Activated CD4-positive, alpha-beta T cell treated with anti-CD3 and anti-CD28 coated beads, Interleukin-2, amount 10 ng/mL, durations not matched to agents 7 days and 5 days (primary cell): ENCODE measurements around the gene STK38. TPM values are rescaled to one million over a fixed set of nuclear protein-coding genes. Genes with fewer than 3 reads are reported as not detected.
"Not testable (repeated sequence)": the region's sequence is repeated elsewhere in the genome, so short reads cannot be mapped to it uniquely, and the experiment has no call there.

Experiments used
- CTCF ChIA-PET: fragments of 350-600 bp; sonication (Branson Sonifier 250); formaldehyde crosslinking; loops from one replicate; lab custom pipeline; 2021; ENCODE audit warnings: antibody characterized with exemption; lab: Charles Lee
- POLR2A ChIA-PET: fragments of 350-600 bp; sonication (Branson Sonifier 250); formaldehyde crosslinking; loops from one replicate; lab custom pipeline; 2021; ENCODE audit warnings: antibody characterized with exemption; lab: Charles Lee
- DNase-seq: peaks from one replicate; pipeline ENCODE4 v3.0.0-alpha.2; 2020
- H3K27ac Mint-ChIP-seq: one replicate; pipeline ENCODE4 v1.8.0; 2021; ENCODE audit warnings: mild to moderate bottlenecking, moderate library complexity, mixed read lengths
- H3K27me3 Mint-ChIP-seq: one replicate; pipeline ENCODE4 v1.8.0; 2021; ENCODE audit warnings: mixed read lengths
- H3K36me3 Mint-ChIP-seq: one replicate; pipeline ENCODE4 v1.8.0; 2021; ENCODE audit warnings: low read depth, mixed read lengths
- H3K4me1 Mint-ChIP-seq: one replicate; pipeline ENCODE4 v1.8.0; 2021; ENCODE audit warnings: mixed read lengths
- H3K4me3 Mint-ChIP-seq: one replicate; pipeline ENCODE4 v1.8.0; 2021; ENCODE audit warnings: mild to moderate bottlenecking, moderate library complexity, mixed read lengths
- H3K9me3 Mint-ChIP-seq: one replicate; pipeline ENCODE4 v1.8.0; 2021; ENCODE audit warnings: mixed read lengths
- total RNA-seq, 2 experiments: library from RNA; stranded (reverse); gene quantifications; one replicate each; pipeline ENCODE4 v1.2.3, GENCODE V29; 2021

The STK38 gene
- total RNA-seq, 2 experiments from 2014 or later, result 99.1 to 114 TPM

DNA sequence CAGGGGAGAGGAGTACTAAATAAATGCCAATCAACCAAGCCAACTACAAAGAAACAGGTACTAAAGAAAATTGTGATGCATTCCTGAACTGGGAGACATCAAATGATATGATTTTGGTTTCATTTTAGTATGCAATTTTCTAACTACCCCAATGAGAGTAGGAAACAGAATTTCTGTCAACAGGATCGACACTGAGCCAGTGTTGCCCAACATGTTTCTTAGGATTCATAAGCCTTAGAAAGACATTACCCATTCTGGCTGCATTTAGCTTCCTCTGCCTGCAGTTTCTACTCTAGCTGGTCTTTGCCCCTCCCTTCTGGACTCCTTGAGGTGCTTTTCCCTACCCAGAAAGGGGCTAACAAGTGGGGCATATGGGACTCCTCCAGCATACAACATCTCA lies 54.7 kb downstream of the STK38 start:
- Mint-ChIP-seq H3K27me3 (no peaks in the 10 kb centered on the region), H3K9me3 (no peaks in the 10 kb centered on the region), H3K27ac (no peak overlapping the region), H3K36me3 (peaks cover 77% of the 10 kb centered on the region), H3K4me1 (peaks cover 20% of the 10 kb centered on the region), H3K4me3 (no peak overlapping the region)
- no peak for DNase-seq
- ChIA-PET CTCF (interaction anchor here (1.6 kb wide), 1 partner anchor 34 kb away, joined by 4 read pairs; no protein-coding TSS in a partner anchor), POLR2A (interaction anchor here (0.6 kb wide), 1 partner anchor 47 kb away, joined by 4 read pairs; no protein-coding TSS in a partner anchor)

DNA sequence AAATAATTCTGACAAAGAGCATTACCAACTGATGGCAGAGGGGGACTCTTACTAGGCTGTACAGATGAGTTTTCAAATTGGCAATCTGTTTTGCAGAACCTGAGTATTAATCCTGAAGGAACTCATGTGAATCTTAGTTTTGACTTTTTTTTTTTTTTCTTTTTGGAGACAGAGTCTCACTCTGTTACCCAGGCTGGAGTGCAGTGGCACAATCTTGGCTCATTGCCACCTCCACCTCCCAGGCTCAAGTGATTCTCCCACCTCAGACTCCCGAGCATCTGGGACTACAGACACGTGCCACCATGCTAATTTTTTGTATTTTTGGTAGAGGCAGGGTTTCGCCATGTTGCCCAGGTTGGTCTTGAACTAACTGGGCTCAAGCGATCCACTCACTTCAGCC lies 55.2 kb downstream of the STK38 start:
- Mint-ChIP-seq H3K4me3 (no peak overlapping the region), H3K9me3 (no peaks in the 10 kb centered on the region), H3K27me3 (no peaks in the 10 kb centered on the region), H3K27ac (no peak overlapping the region), H3K36me3 (peaks cover 77% of the 10 kb centered on the region), H3K4me1 (peaks cover 20% of the 10 kb centered on the region)
- ChIA-PET CTCF (interaction anchor here (1.6 kb wide), 1 partner anchor 34 kb away, joined by 4 read pairs; no protein-coding TSS in a partner anchor), POLR2A (interaction anchor here (0.6 kb wide), 1 partner anchor 46 kb away, joined by 4 read pairs; no protein-coding TSS in a partner anchor)
- DNase-seq, result no peak

GRCh38 chr6:36491378-36491965 lies 55.8 kb downstream of the STK38 start:
- no peaks in the 10 kb centered on the region for H3K27me3 Mint-ChIP-seq
- no peaks in the 10 kb centered on the region for H3K9me3 Mint-ChIP-seq
- H3K36me3 Mint-ChIP-seq, result peaks cover 75% of the 10 kb centered on the region
- DNase-seq, result no peak
- ChIA-PET POLR2A (no interaction called here), CTCF (no interaction called here)
- H3K4me1 Mint-ChIP-seq, result peaks cover 20% of the 10 kb centered on the region
- H3K4me3 Mint-ChIP-seq, result no peak overlapping the region
- H3K27ac Mint-ChIP-seq, result no peak overlapping the region

DNA sequence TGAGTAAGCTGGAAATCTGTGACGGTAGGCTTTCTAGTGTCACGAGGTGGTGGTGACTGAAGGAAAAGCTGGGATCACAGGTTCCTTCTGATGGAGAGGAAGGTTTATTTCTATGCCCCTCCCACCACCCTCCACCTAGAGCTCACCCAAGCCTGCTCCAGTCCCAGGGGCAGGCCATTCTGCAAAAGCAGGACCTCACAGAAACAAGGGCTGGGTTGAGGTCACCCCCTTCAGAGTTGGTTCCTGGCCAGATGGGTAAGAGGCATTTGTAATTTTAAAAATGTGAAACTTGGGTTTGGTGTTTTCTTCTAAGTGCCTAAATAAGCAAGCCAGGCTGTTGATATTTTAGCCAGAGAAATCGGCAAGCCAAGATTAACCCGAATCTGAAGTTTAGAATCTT lies 57.9 kb downstream of the STK38 start:
- no peak for DNase-seq
- Mint-ChIP-seq H3K4me1 (peaks cover 15% of the 10 kb centered on the region), H3K36me3 (peaks cover 73% of the 10 kb centered on the region), H3K9me3 (no peaks in the 10 kb centered on the region), H3K27ac (peak overlapping the region; percentile 38), H3K27me3 (no peaks in the 10 kb centered on the region), H3K4me3 (no peak overlapping the region)
- ChIA-PET POLR2A (no interaction called here), CTCF (interaction anchor here (0.6 to 0.9 kb wide), 3 partner anchors 11 to 30 kb away, joined by 3 to 4 read pairs (median 3); no protein-coding TSS in a partner anchor)

GRCh38 chr6:36488221-36488620 lies 59.1 kb downstream of the STK38 start:
- peaks cover 71% of the 10 kb centered on the region for H3K36me3 Mint-ChIP-seq
- H3K9me3 Mint-ChIP-seq, result no peaks in the 10 kb centered on the region
- DNase-seq, result no peak
- no peak overlapping the region for H3K4me3 Mint-ChIP-seq
- POLR2A ChIA-PET, result no interaction called here
- CTCF ChIA-PET, result interaction anchor here (0.6 to 1.2 kb wide), 3 partner anchors 22 to 202 kb away, joined by 3 to 7 read pairs (median 5); no protein-coding TSS in a partner anchor
- peaks cover 5% of the 10 kb centered on the region for H3K4me1 Mint-ChIP-seq
- H3K27ac Mint-ChIP-seq, result no peak overlapping the region
- H3K27me3 Mint-ChIP-seq, result no peaks in the 10 kb centered on the region

DNA sequence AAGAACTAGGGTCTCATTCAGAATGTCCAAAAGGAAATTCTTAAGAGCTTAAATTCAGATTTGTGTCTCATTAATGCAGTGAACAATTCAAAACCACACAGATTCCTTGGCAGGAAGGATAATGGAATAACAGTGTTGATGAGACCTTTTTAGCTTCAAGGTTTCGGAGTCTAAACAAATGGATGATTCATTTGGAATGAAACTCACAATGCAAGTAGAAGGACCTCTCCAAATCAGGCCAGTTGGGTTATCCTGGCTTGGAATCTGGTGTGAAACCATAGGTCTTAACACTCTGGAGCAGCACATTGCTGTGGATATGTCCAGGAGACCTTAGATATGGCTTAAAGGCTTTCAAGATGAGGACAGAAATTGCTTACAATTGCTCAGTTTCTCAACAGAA lies 59.6 kb downstream of the STK38 start:
- Mint-ChIP-seq H3K4me1 (peaks cover 5% of the 10 kb centered on the region), H3K36me3 (peaks cover 67% of the 10 kb centered on the region), H3K27ac (no peak overlapping the region), H3K9me3 (no peaks in the 10 kb centered on the region), H3K4me3 (no peak overlapping the region), H3K27me3 (no peaks in the 10 kb centered on the region)
- DNase-seq, result no peak
- CTCF ChIA-PET, result interaction anchor here (0.6 to 1.2 kb wide), 3 partner anchors 22 to 201 kb away, joined by 3 to 7 read pairs (median 5); no protein-coding TSS in a partner anchor
- POLR2A ChIA-PET, result no interaction called here

DNA sequence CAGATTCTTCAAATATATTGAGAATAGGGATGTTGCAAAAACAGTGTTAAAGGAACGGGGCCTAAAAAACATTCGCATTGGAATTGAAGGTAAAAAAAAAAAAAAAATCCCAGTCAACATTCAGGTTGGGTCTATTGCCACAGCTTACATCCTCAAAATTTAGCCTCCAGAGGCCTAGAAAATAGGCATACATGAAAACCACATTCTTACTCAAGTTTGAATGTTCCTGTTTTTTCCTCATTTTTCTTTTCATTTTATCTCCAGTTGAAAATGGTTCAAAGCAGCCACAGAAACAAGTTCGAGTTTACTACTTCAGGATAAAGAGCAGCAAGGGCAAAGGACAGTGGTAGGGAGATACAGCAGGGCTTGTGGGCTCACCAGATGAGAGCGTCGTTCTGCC lies 62.5 kb downstream of the STK38 start:
- Mint-ChIP-seq H3K4me3 (no peak overlapping the region), H3K9me3 (no peaks in the 10 kb centered on the region), H3K27me3 (no peaks in the 10 kb centered on the region), H3K27ac (no peak overlapping the region), H3K4me1 (peaks cover 2% of the 10 kb centered on the region), H3K36me3 (peaks cover 71% of the 10 kb centered on the region)
- no peak for DNase-seq
- ChIA-PET POLR2A (no interaction called here), CTCF (interaction anchor here (0.6 to 1.0 kb wide), 2 partner anchors 60 to 266 kb away, joined by 3 read pairs; no protein-coding TSS in a partner anchor)

GRCh38 chr6:36483326-36483725 lies 64.0 kb downstream of the STK38 start:
- H3K27ac Mint-ChIP-seq, H3K27me3 Mint-ChIP-seq, POLR2A ChIA-PET, H3K4me3 Mint-ChIP-seq, CTCF ChIA-PET, H3K9me3 Mint-ChIP-seq, H3K4me1 Mint-ChIP-seq, DNase-seq: not testable (repeated sequence)
- peaks cover 74% of the 10 kb centered on the region for H3K36me3 Mint-ChIP-seq

DNA sequence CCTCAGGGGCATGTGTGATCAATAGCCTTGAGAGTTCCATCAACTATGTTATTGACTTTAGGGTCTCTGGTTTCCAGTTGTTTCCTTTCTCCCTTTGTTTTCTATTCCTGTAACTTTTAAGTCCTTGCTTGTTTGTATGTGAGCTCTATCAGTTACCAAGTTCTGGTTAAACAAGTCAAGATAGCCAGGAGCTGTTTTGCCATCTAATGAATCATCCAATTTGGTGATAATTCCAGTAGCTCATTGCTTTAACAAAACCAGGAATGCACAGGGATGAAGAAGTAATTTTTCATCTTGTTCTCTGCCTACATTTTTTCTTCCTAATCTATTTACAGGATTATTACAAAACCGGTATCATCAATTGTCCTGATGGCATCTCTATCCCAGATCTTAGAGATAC lies 68.0 kb downstream of the STK38 start:
- peaks cover 59% of the 10 kb centered on the region for H3K36me3 Mint-ChIP-seq
- H3K4me3 Mint-ChIP-seq, result no peak overlapping the region
- H3K9me3 Mint-ChIP-seq, result no peaks in the 10 kb centered on the region
- CTCF ChIA-PET, result interaction anchor here (1.2 kb wide), 1 partner anchor 9 kb away, joined by 3 read pairs; no protein-coding TSS in a partner anchor
- POLR2A ChIA-PET, result no interaction called here
- peaks cover 8% of the 10 kb centered on the region for H3K4me1 Mint-ChIP-seq
- no peak for DNase-seq
- no peaks in the 10 kb centered on the region for H3K27me3 Mint-ChIP-seq
- peak overlapping the region; percentile 37 for H3K27ac Mint-ChIP-seq

DNA sequence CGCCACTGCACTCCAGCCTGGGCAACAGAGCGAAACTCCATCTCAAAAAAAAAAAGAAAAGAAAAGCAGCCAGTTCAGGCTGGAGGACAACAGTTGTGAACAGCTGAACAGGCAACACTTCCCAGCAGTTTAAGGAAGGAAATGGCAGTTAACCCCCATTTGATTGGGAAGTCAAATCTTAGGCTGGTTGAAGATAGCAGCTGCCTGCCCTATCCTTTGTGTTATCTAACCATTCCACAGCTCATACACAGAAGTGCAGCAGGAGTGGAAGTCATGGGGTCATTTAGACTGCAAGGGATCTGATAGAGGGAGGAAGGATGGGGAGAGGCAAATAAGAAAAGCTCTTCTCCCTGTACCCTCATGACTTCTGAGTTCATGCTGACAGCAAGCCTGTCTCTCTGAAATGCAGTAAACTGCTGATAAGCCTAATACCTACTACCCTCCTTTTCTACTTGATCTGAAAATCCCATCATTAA lies 69.2 kb downstream of the STK38 start:
- CTCF ChIA-PET, result interaction anchor here (1.0 to 1.1 kb wide), 4 partner anchors 11 to 32 kb away, joined by 3 to 4 read pairs (median 4); no protein-coding TSS in a partner anchor
- POLR2A ChIA-PET, result no interaction called here
- DNase-seq, result no peak
- Mint-ChIP-seq H3K27ac (no peak overlapping the region), H3K27me3 (no peaks in the 10 kb centered on the region), H3K9me3 (no peaks in the 10 kb centered on the region), H3K36me3 (peaks cover 53% of the 10 kb centered on the region), H3K4me1 (peaks cover 8% of the 10 kb centered on the region), H3K4me3 (no peak overlapping the region)

DNA sequence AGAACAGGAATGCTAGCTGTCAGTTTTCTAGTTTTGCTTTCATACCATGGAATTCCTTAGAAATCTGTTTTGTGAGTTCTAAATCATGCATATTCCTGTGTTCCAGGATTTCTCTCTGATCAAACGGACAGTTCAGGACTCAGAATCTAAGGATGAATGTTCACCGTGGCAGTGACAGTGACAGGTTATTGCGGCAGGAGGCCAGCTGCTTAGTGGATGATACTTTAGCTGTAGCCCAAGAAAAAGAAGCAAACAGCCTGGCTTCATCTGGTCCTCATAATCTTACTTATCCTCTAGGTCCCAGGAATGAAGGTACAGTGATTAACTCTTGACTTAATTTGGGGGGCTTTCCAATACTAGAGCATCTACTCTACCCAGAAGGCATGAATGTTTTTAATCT lies 77.3 kb downstream of the STK38 start:
- DNase-seq, result no peak
- POLR2A ChIA-PET, result no interaction called here
- Mint-ChIP-seq H3K9me3 (no peaks in the 10 kb centered on the region), H3K27ac (no peak overlapping the region), H3K4me3 (no peak overlapping the region), H3K27me3 (no peaks in the 10 kb centered on the region), H3K36me3 (peaks cover 24% of the 10 kb centered on the region), H3K4me1 (peaks cover 4% of the 10 kb centered on the region)
- CTCF ChIA-PET, result interaction anchor here (1.3 to 1.9 kb wide), 3 partner anchors 10 to 11 kb away, joined by 3 to 8 read pairs (median 3); no protein-coding TSS in a partner anchor

- no peak overlapping the region for H3K4me3 Mint-ChIP-seq
- peaks cover 22% of the 10 kb centered on the region for H3K36me3 Mint-ChIP-seq
- no peak overlapping the region for H3K27ac Mint-ChIP-seq
- CTCF ChIA-PET, result interaction anchor here (1.4 to 1.9 kb wide), 2 partner anchors 9 to 12 kb away, joined by 3 to 8 read pairs; no protein-coding TSS in a partner anchor
- no peaks in the 10 kb centered on the region for H3K27me3 Mint-ChIP-seq
- peaks cover 6% of the 10 kb centered on the region for H3K4me1 Mint-ChIP-seq
- POLR2A ChIA-PET, result no interaction called here
- no peak for DNase-seq
- H3K9me3 Mint-ChIP-seq, result no peaks in the 10 kb centered on the region
Measured at GRCh38 chr6:36469148-36469661, 78.1 kb downstream of the STK38 start.

DNA sequence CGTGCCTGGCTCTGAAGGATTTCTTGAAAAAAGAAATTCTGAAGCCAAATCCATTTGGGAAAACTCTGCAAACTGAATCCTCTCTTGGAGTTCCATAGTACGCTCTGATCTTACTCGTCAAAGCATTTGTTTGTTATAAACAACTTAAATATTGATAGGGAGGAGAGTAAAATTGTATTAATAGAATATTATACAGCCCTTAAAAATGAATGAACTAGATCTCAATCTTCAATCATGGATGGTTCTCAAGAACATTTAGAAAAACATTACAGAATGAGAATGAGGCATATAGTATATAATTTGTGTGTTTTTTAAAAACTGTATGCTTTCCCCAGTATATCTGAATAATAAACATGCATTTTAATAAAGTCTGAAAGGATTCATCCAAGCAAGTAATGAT lies 79.7 kb downstream of the STK38 start:
- CTCF ChIA-PET, result no interaction called here
- peaks cover 26% of the 10 kb centered on the region for H3K36me3 Mint-ChIP-seq
- peaks cover 6% of the 10 kb centered on the region for H3K4me1 Mint-ChIP-seq
- no peaks in the 10 kb centered on the region for H3K9me3 Mint-ChIP-seq
- no peak for DNase-seq
- H3K27me3 Mint-ChIP-seq, result no peaks in the 10 kb centered on the region
- POLR2A ChIA-PET, result no interaction called here
- no peak overlapping the region for H3K4me3 Mint-ChIP-seq
- no peak overlapping the region for H3K27ac Mint-ChIP-seq
